NCI-H460 (cell line): ENCODE data around the gene HGS. TPM values are rescaled to one million over a fixed set of nuclear protein-coding genes. Genes with fewer than 3 reads are reported as not detected.

Experiments used
- DNase-seq: peaks from one replicate; pipeline ENCODE4 v3.0.0-alpha.2; 2016; ENCODE audit warnings: low read depth; ENCODE audit errors: extremely low read depth
- total RNA-seq: library from RNA; depleted of rRNA; stranded (reverse); fragments of >200 nt; shearing (Covaris generic); gene quantifications from 2 replicates; pipeline ENCODE4 v1.2.3, GENCODE V29; 2014

HGS gene
- total RNA-seq, 1 experiment from 2014 or later, result 57.9 TPM

- DNase-seq, result no peak
Measured at GRCh38 chr17:81683208-81683583, 615 bp upstream of the HGS start.

- peak; percentile 32 for DNase-seq
Measured at GRCh38 chr17:81684442-81684911, 666 bp downstream of the HGS start.

GRCh38 chr17:81685108-81685507, 1.3 kb downstream of the HGS start:
- no peak for DNase-seq

- no peak for DNase-seq
Measured at GRCh38 chr17:81686614-81687013, 2.8 kb downstream of the HGS start.

GRCh38 chr17:81687770-81688541, 4.1 kb downstream of the HGS start:
- no peak for DNase-seq

GRCh38 chr17:81688616-81689015, 4.8 kb downstream of the HGS start:
- no peak for DNase-seq

- no peak for DNase-seq
Measured at GRCh38 chr17:81690066-81690465, 6.3 kb downstream of the HGS start.

GRCh38 chr17:81690549-81690948, 6.7 kb downstream of the HGS start:
- DNase-seq, result no peak

GRCh38 chr17:81691196-81691595, 7.4 kb downstream of the HGS start:
- DNase-seq, result no peak

- no peak for DNase-seq
Measured at GRCh38 chr17:81691608-81692007, 7.8 kb downstream of the HGS start.

- DNase-seq, result no peak
Measured at GRCh38 chr17:81693509-81694210, 9.8 kb downstream of the HGS start.

GRCh38 chr17:81694810-81695209, 11.0 kb downstream of the HGS start:
- no peak for DNase-seq

- no peak for DNase-seq
Measured at GRCh38 chr17:81695211-81695610, 11.4 kb downstream of the HGS start.

- no peak for DNase-seq
Measured at GRCh38 chr17:81695801-81696200, 12.0 kb downstream of the HGS start.

- DNase-seq, result no peak
Measured at GRCh38 chr17:81696218-81696941, 12.6 kb downstream of the HGS start.

- no peak for DNase-seq
Measured at GRCh38 chr17:81697261-81698044, 13.6 kb downstream of the HGS start.

GRCh38 chr17:81700353-81701287, 16.8 kb downstream of the HGS start:
- no peak for DNase-seq

GRCh38 chr17:81701288-81702071, 17.7 kb downstream of the HGS start:
- no peak for DNase-seq
